Stimulated activated CD8-positive, alpha-beta memory T cell treated with anti-CD3 and anti-CD28 coated beads, Interleukin-4, amount 100 ng/mL, for 48 hours (primary cell): ENCODE results near the gene COL9A2.

Source experiments
- DNase-seq: peaks from one replicate; pipeline ENCODE4 v3.0.0-alpha.2; 2020

COL9A2 gene

GRCh38 chr1:40256401-40257084 is 60.5 kb downstream of the COL9A2 start:
- no peak for DNase-seq

DNA sequence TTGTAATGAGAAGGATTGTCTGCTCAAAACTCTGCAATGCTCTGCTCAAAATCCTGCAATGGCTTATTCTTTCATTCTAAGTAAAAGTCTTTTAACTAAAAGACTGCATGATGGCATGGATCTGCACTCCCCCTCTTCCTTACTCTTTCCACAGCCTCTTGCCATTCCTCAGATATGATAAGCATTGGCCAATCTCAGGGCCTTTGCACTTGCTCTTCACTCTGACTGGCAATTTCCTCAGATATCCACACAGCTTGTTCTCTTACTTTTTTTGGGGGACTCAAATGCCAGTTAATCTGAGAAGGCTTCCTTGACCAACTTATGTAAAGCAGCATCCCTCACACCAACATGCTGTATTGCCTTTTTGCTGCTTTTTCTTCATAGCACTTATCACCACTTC is 61.9 kb downstream of the COL9A2 start:
- no peak for DNase-seq

DNA sequence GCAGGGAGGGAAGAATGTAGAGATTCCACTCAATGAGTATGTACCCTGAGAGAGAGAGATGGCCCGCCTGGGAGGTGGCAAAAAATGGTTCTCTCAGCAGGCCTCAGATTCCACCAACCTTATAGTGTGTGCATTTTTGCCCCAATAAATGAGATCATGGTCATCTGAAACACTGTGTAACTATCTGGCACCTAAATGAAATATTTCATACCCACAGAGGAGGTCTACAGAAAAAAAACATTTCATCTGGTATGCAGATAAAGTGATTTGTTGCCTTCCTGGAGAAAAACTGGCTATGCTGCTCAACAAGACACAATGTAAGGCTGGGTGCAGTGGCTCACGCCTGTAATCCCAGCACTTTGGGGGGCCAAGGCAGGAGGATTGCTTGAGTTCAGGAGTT is 64.5 kb downstream of the COL9A2 start:
- DNase-seq = no peak

- no peak for DNase-seq
These were observed 65.6 kb downstream of the COL9A2 start for GRCh38 chr1:40251456-40251855.
